Kidney capillary endothelial cell (primary cell): ENCODE measurements around the gene NIPSNAP3A.
"Not testable (repeated sequence)": the region's sequence is repeated elsewhere in the genome, so short reads cannot be mapped to it uniquely, and the experiment has no call there.

Experiments used
- DNase-seq: peaks from one replicate; pipeline ENCODE4 v3.0.0-alpha.2; 2018; ENCODE audit warnings: low spot score

NIPSNAP3A gene

DNA sequence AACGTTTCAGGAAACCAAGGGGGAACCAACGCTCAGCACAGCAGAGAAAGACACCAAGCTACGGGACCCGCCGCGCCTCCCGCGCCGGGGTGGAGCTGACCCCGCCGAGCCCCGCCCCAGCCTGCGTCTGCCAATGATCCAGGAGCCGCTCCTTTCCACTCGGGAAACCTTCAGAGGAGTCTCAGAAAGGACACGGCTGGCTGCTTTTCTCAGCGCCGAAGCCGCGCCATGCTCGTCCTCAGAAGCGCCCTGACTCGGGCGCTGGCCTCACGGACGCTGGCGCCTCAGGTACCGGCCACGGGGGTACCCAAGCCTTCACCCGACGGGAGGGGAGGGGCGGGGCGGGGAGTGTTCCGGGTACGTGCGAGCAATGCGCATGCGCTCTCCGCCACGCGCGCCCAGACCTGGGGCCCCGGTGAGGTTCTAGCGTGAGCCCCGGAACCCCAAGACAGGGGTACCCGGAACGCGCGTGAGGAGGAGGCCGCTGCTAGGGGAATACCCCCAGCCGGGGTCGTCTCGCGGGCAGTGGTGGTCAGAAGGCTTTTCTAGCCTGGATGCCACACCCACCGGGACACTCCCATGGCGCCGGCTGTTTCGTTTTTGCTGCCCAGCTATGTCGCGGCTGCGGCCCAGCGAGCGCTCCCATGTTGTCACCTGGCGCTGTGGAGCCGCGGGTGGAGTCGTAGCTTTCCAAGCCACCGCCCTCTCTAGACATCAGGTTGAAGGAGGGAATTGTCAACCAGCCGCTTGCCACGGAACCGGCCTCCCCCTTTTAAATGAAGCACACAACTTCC is at the start of gene NIPSNAP3A:
Gene NIPSNAP3A (plus strand): TSS at position 119 of the 794 bp plus-strand sequence. CDS start 110 bp downstream, at position 229.
- peak; percentile 76 for DNase-seq

DNA sequence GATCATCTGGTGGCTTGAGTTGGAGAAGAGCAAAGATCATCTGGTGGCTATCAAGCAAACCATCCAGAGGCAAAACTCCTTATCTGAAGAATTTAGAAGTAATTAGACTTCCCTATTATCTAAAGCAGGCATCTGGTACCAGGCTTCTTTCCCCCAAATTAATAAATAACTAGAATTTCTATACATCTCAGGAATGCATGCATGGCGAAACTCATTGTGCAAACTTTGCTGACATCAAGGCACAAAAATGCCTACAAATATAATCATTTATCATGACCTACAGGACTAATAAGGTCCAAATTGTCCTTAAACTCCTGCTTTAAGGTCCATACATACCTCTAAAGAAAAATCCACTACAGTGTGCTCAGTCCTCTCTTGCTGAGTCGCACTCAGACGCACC is 47.2 kb upstream of the NIPSNAP3A start:
- DNase-seq: no peak

DNA sequence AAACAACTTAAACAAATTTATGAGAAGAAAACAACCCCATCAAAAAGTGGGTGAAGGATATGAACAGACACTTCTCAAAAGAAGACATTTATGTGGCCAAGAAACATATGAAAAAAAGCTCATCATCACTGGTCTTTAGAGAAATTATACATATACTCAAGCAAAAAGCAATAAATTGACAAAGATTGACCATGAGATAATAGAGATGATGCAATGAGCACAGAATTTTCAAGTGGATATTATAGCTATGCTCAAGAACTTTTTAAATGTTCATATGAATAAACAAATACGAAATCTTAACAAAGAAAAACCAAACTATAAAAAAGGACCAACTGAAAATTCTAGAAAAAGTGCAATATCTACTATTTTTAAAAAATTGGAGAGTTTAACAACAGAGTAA is 38.7 kb upstream of the NIPSNAP3A start:
- not testable (repeated sequence) for DNase-seq

DNA sequence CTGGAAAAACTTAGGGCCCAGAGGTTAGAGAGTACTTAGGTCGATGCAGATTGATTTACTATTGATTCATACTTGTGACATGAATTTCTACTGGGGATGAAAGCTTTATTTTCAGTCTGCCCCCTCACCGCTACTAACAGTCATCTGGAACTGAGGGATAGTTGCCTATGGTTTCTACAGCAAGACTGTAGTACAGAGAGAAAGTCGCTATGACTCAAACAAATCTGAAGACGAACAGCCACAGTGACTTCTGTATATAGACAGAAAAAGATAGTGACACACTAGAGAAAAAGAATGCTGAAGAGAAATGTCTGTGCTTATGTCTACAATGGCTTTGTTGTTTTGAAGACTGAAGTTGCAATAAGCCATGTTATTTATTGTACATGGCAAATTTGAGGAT is 35.9 kb upstream of the NIPSNAP3A start:
- DNase-seq: no peak

DNA sequence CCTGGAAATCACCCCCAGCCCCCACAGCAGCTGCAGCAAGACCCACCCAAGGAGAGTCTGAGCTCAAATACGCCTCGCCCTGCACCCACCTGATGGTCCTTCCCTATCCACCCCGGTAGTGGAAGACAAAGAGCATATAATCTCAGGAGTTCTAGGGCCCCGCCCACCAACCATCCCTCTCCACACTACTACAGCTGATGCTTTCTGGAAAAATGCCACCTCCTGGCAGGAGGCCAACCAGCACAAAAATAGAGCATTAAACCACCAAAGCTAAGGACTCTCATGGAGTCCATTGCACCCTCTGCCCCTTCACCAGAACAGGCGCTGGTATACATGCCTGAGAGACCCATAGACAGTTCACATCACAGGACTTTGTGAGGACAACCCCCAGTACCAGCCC is 22.5 kb upstream of the NIPSNAP3A start:
- no peak for DNase-seq

DNA sequence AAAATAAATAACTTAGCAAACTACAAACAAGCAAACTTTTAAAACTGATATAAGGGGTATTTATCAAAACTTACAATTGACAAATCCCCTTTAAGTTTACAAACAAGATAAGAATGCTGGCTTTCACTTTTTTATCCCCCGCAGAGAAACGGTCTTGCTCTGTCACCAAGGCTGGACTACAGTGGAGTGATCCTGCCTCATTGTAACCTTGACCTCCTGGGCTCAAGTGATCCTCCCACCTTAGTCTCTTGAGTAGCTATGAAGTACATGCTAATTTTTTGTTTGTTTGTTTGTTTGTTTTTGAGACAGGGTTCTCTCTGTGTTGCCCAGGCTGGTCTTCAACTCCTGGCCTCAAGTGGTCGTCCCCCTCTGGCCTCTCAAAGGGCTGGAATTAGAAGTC is 9.0 kb upstream of the NIPSNAP3A start:
- no peak for DNase-seq

DNA sequence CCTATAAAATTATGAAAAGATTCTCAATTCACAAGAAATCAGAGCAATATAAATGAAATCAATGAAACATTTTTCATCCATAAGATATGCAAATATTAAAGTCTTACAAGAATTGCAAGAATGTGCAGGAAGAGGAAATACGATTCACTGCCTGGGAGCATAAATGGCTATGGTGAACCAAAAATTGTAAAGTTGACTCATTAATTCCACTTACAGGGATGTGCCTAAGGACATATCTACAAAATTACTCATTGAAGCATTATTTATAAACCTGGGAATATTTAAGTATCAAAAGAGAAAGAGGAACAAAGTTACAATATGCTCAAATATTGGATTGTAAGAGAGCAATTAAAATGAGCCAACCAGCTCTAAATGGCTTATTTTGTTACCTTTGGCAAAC is 6.9 kb upstream of the NIPSNAP3A start:
- DNase-seq: peak; percentile 91

DNA sequence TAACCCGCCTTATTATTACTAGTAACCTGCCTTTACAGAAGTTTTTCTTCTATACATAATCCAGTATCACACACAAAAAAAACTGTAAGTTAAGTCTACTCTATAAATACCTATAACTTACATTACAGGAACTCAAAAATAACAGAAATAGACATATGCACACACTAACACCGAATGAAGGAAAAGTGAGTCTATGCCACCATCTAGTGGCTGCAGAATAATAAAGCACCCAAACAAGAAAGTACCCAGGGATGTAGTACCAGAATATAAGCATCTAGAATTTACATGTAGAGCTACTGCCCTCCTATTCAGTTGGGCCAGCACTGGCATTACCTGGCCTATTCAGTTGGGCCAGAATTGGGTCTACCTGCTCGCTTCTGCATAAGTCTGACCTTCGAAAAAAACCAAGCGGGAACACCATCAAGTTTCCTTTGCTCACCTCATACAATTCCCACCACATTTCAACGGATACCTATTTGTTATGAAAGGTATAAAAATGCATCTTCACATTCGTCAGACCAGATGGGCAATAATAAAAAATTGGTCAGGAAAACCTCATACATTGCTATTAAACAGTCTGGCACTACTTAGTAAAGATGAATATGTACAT is 4.0 kb upstream of the NIPSNAP3A start:
- peak; percentile 81 for DNase-seq

DNA sequence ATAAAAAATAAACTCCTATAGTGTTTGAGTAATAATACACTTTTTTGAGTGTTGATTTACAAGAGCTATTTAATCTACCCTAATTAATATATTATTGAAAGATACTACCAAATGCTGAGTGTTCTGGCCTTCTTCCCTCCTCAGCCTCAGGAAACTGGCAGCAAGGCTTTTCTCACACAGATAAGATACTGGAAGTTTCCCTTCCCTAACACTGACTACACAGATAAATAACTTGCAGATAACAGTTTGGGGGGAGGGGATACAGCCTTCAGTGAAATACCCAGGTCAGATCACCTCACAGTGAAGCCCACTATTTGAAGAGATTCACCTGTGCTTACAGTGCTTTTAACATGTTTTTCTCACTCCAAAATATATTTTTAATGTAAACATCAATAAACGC is 1.6 kb upstream of the NIPSNAP3A start:
- no peak for DNase-seq

DNA sequence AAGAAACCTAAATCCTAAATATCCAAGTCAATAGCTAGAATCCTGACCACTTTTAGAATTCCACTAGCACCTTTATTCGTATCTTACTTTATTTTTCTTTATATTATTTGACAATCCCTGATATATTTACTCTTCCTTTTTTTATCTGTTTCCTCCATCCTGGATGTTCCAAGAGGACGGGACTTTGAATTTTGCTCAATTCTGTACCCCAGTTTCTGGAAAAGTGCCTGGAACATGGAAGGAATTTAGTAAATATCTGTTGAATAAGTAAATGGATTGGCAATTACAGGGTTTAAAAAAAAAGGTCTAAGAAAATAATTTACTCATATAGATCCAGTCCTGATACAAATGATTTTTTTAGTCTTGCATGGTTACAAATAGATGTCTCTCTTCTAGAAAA is 1.2 kb upstream of the NIPSNAP3A start:
- DNase-seq: no peak

DNA sequence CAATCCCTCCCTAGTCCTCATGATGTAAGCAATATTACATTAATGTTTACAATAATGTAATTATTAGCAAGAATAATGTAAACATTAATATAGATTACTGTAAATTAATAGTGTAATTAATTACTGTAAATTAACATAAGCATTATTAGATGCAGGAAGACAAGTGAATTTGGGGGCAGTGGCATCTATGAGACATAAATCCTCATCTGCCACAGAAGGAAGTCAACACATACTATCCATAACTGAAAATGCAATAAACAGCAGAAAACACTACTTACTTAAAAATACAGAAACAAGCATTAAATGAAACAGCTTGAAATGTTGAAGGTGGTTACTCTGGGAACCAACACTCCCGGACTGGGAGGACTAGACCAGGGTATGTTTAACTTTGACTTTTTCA is 685 bp upstream of the NIPSNAP3A start:
- no peak for DNase-seq

DNA sequence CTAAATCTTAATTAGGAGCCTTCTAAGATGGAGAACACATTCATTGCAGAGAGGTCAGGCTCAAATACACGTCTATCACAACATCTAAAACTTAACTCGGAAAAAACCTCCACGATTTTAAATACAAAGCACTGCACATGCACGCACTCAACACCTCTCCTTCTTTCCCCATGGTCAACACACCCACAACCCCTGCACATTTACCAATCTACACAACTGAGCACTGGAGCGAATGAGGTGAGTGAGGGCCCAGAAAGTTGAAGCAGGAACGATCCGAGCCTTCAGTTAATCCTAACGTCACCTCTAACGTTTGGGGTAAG is 278 bp upstream of the NIPSNAP3A start:
- DNase-seq: no peak

DNA sequence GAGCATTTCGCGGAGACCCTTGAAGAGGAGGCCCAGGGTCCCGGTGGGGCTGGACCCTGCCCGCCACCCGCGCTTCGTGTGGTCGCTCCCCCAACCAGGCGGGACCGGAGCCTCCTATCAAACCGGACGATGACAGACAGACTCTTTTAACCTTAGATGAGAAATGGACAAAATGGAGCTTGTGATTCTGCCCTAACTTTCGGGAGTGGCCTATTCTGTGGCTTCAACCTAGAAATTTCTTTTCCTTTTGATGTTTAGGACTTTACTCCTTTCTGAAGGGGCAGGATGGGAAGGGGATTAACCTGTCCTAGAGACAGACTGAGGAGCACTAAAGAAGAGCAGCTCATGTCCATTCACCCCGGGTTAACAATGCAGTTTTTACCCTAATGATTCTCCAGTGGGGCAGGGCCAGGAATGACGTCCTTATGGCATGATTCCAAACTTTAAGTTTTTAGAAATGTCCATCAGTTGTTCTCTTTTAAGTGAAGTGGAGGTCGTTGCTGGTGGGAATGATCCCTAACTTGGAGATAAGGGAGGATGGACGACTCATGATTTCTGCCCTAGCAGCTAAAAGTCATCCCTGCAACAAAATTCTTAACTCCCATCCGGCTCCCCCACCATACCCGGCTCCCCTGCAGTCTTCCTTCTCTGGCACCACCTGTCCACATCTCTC is 1.0 kb downstream of the NIPSNAP3A start:
- DNase-seq: peak; percentile 38

DNA sequence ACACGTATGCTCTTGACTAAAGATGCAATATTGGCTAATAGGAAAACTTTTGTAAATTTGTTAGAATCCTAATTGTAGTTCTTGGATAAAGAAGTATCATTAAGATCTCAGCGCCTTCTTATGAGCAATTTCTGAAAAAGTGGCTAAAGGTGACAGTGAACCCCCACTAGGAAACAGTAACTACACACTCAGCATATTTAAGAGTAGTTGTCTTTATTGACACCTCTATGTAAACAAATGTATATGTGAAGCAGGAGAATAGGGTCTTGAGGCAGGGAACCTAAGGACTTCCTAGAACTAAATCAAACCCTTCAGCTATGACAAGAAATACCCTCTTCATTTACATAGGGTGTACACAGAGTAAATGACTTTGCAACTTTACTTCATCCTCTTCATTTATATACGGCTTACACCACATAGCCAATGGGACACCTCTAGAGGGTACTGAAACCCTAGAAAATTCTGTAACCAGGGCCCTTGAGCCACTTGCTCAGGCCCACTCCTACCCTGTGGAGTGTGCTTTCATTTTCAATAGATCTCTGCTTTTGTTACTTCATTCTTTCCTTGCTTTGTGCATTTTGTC is 2.8 kb downstream of the NIPSNAP3A start:
- no peak for DNase-seq

DNA sequence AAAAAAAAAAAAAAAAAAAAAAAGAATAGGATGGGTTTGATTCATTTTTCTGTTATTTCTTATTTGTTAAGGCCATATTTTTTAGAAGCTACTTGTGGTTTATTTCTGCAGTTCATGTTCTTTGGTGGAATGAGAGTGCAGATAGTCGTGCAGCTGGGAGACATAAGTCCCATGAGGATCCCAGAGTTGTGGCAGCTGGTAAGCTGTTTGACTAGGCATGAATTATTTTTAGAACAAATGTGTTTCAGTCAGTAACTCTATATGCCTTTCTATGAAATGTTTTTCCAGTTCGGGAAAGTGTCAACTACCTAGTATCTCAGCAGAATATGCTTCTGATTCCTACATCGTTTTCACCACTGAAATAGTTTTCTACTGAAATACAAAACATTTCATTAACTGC is 11.5 kb downstream of the NIPSNAP3A start:
- no peak for DNase-seq

DNA sequence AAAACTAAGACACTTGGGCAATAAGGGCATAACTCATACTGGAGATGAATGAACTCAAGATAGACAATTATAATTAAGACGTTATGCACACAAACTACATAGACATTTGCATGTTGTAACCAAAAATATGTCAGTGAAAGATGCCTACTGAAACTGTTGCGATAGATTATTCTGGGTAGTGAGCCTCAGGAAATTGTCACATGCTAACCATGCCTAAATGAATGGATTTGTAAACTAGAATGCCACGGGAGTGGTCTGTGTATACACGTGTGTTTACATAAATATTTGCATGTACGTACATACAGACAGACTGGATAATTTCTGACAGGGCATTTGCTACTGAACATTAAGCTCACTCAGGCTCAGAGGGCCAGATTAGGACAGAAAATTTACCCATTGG is 17.7 kb downstream of the NIPSNAP3A start:
- no peak for DNase-seq

DNA sequence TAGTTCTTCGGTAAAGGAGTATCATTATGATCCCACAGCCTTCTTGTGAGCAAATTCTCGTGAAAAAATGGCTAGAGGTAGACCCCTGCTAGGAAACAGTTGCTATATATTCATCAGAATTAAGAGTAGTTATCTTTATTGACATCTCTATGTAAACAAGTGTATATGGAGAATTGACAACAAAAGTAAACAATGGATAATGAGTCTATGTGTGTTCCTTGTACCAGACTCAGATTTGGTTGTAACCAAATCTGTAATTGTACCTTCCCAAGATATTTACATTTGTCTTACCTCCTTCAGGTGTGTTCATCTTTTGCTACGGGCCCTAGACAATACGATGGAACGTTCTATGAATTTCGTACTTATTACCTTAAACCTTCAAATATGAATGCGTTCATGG is 18.5 kb downstream of the NIPSNAP3A start:
- no peak for DNase-seq

DNA sequence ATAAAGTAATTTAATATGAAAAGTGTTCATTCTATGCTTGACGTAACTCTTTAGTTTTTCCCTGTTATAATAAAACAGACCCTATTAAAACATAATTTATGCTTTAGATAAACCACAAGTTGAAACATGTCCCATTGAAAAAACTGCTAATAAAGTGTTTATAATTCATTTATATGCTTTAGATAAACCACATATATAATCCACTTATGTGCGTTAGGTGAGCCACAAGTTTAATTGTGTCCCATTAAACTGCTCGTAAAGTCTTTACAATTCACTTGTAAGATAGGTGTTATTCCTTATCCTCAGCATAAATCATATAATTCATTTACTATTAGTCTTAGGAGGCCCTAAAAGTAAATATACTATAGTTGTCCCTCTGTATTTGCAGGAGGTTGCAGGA is 20.0 kb downstream of the NIPSNAP3A start:
- no peak for DNase-seq

DNA sequence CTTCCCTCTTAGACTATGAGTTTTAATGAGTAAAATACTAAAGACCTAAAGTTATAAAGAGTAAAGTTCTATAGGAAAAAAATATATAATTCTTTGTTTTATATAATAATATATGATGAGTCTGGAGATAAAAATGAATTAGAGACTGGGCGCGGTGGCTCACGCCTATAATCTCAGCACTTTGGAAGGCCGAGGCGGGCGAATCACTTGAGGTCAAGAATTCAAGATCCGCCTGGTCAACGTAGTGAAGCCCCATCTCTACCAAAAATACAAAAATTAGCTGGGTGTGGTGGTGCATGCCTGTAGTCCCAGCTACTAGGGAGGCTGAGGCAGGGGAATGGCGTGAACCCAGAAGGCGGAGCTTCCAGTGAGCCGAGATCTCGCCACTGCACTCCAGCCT is 21.5 kb downstream of the NIPSNAP3A start:
- DNase-seq: not testable (repeated sequence)

DNA sequence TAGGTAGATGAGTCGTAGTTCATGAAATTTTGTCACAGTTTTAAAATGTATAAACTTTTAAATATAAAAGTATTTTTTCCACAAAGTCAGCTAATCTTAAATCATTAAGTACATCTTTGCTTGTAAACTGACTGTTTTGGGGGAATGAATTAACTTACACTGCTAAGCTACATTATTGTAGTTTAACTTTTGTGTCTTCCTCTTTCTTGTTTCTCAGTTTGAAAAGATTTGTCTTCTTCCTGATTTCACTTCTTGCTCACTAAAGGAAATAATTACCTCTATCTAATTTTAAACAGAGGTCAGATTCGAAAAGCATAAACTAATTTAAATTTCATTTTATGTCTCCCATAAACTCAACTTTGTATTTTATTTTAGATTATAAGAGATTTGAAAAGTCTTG is 22.2 kb downstream of the NIPSNAP3A start:
- DNase-seq: no peak

DNA sequence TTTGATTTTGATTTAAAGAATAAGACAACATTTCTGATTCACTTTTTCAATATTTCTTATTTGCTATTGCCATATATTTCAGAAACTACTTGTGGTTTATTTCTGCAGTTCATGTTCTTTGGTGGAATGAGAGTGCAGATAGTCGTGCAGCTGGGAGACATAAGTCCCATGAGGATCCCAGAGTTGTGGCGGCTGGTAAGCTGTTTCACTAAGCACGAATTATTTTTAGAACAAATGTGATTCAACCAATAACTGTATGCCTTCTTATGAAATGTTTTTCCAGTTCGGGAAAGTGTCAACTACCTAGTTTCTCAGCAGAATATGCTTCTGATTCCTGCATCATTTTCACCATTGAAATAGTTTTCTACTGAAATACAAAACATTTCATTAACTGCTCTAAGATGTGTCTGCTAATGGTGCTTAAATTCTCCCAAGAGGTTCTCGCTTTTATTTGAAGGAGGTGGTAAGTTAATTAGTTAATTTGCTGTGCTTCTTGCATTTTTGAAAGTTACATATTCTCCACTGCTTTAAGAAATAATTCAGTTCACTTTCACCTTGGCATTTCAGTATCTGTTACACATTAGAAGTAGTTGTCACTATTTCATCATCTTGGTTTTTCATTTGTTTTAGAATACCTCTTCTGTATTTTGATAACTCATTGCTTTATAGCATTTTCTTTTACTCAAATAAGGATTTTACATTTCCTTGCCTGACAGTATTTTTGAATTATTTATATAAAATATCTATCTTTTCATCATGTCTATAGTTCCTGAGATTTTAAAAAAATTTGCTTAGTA is 25.4 kb downstream of the NIPSNAP3A start:
- no peak for DNase-seq

DNA sequence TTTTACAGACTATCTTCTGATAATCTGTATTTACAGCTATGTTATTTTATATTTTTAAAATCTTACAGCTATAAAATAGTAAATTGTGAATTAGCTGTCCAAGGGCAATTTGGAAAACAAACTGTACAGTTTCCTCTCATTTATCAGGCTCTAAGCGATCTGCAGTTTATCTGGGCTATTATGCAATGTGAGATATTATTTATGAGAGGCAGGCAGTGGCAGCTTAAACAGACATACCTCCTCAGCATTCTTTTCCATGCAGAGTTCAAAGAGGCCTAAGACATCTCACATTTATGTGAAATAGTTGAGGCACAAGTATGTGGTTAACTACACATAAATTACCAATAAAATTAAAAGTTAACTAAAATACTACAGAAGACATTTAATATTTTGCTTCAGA is 26.6 kb downstream of the NIPSNAP3A start:
- DNase-seq: no peak
